SH-SY5Y (cell line): ENCODE measurements around the gene SNX19.

Source experiments
- GATA2 ChIP-seq: IDR thresholded peaks from 2 replicates; pipeline ENCODE4 v1.6.1; 2011; ENCODE audit warnings: mild to moderate bottlenecking, low read depth, low read length
- GATA3 ChIP-seq: IDR thresholded peaks from 2 replicates; pipeline ENCODE4 v1.6.1; 2011; ENCODE audit warnings: low read depth, mild to moderate bottlenecking, low read length, moderate library complexity

DNA sequence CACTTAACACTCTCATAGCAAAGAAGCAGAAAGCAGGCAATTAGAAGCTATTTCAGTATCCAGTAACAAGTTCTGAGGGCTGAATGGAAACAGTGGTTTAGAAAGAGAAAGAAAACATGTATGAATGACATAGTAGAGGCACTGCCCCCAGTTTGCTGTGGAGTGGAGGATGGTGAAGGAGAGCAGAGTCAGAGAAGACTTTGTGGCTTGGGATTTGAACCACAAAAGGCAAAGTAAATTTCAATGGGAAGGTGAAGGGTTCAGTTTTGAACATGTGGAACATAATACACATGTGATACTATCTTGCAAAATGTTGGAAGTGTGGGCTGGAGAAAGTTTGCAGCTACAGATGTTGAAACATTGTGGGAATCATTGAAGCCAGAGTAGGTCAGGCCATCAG, 81.4 kb downstream of the SNX19 start:
- TF ChIP-seq GATA2 (no peak), GATA3 (no peak)
